ENCODE measurements around the gene CHAC1. TPM values are rescaled to one million over a fixed set of nuclear protein-coding genes. Genes with fewer than 3 reads are reported as not detected.

The CHAC1 gene
- total and polyA plus RNA-seq, 2 of the 13 experiments (the other 11 are each of a cell fraction or from before 2014, with no cell fraction given), result 0.44 TPM; not detected in 1

- peaks cover 11 to 52% of the 10 kb centered on the region in 2 experiments; a peak in 4 of 5 replicates for H3K27me3 ChIP-seq (ENCODE audit: control insufficient read depth in 1 of 2, insufficient read depth in 2 of 2, low read length in 2 of 2)
- H3K9ac ChIP-seq (ENCODE audit: insufficient read depth, low read depth, low read length), result no peak overlapping the region
- no peak for TF ChIP-seq CBX1 (IDR thresholded peaks at IDR 0.05; ENCODE audit: low read depth)
- TF ChIP-seq ZFP1 (CRISPR knock-in tag; IDR thresholded peaks at IDR 0.05), result no peak
- no peak for TF ChIP-seq TSC22D2 (CRISPR knock-in tag; IDR thresholded peaks at IDR 0.05; ENCODE audit: borderline replicate concordance)
- no peak for TF ChIP-seq ZNF619 (CRISPR knock-in tag; IDR thresholded peaks at IDR 0.05)
- TF ChIP-seq, protein P1, sequence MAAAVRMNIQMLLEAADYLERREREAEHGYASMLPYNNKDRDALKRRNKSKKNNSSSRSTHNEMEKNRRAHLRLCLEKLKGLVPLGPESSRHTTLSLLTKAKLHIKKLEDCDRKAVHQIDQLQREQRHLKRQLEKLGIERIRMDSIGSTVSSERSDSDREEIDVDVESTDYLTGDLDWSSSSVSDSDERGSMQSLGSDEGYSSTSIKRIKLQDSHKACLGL (CRISPR knock-in tag; IDR thresholded peaks at IDR 0.05), result no peak
- ChIA-PET CTCF (ENCODE audit: low intra/inter-chr PET ratio, low total read pairs) (no interaction called here), POLR2A (no interaction called here)
- ATAC-seq (no peak), FAIRE-seq (no peak), DNase-seq (ENCODE audit: low spot score) (no peak)
- H2AFZ ChIP-seq (ENCODE audit: low read length), result no peak overlapping the region
- no peak overlapping the region for H3K4me2 ChIP-seq (ENCODE audit: low read depth, low read length)
- no peak overlapping the region for H3K4me3 ChIP-seq (replicated peaks in 1 of 3; ENCODE audit: insufficient read depth in 1 of 3, low read depth in 2 of 3, low read length in 3 of 3)
- no peaks in the 10 kb centered on the region for H3K9me3 ChIP-seq (ENCODE audit: low read length)
- no TSS peak for BruUV-seq (replicated peaks)
- in situ Hi-C loops (cut with HindIII; ENCODE audit: extremely low pct_ligation_motif_present, low pct_unique_long_range_greater_than_20kb) (no loop called here), intact Hi-C loops (cut with micrococcal nuclease; ENCODE audit: unreplicated experiment) (no loop called here)
- no peaks in the 10 kb centered on the region for H3K36me3 ChIP-seq (replicated peaks in 1 of 2; ENCODE audit: control insufficient read depth in 1 of 2, insufficient read depth in 2 of 2, low read length in 2 of 2)
- 17% methylated on average over 4 of the region's 9 CpGs for WGBS (ENCODE audit: low lambda C conversion rate)
- H3K4me1 ChIP-seq (ENCODE audit: insufficient read depth, low read length), result 0 out of 2 replicates have a peak, but pooled peaks cover 6% of the 10 kb centered on the region
- H4K20me1 ChIP-seq (ENCODE audit: insufficient read depth, low read length), result no peaks in the 10 kb centered on the region
- no peaks in the 10 kb centered on the region for H3K79me2 ChIP-seq (ENCODE audit: insufficient read depth, low read length)
- H3K27ac ChIP-seq (ENCODE audit: extremely low read length, insufficient read depth, low read length), result no peak overlapping the region
Measured at GRCh38 chr15:40957581-40958051, 4.3 kb downstream of the CHAC1 start.

GRCh38 chr15:40958146-40958545 lies 4.9 kb downstream of the CHAC1 start:
- ATAC-seq, result no peak
- Histone ChIP-seq H3K36me3 (replicated peaks in 1 of 2; ENCODE audit: control insufficient read depth in 1 of 2, insufficient read depth in 2 of 2, low read length in 2 of 2) (no peaks in the 10 kb centered on the region), H3K27me3 (ENCODE audit: control insufficient read depth in 1 of 2, insufficient read depth in 2 of 2, low read length in 2 of 2) (peaks cover 11 to 53% of the 10 kb centered on the region in 2 experiments), H3K4me3 (replicated peaks in 1 of 3; ENCODE audit: insufficient read depth in 1 of 3, low read depth in 2 of 3, low read length in 3 of 3) (no peak overlapping the region), H3K4me1 (ENCODE audit: insufficient read depth, low read length) (0 out of 2 replicates have a peak, but pooled peaks cover under 1% of the 10 kb centered on the region), H2AFZ (ENCODE audit: low read length) (no peak overlapping the region), H3K4me2 (ENCODE audit: low read depth, low read length) (no peak overlapping the region), H3K9me3 (ENCODE audit: low read length) (no peaks in the 10 kb centered on the region), H3K27ac (ENCODE audit: extremely low read length, insufficient read depth, low read length) (no peak overlapping the region), H3K79me2 (ENCODE audit: insufficient read depth, low read length) (no peaks in the 10 kb centered on the region), H3K9ac (ENCODE audit: insufficient read depth, low read depth, low read length) (no peak overlapping the region), H4K20me1 (ENCODE audit: insufficient read depth, low read length) (no peaks in the 10 kb centered on the region)
- WGBS (ENCODE audit: low lambda C conversion rate), result 67% methylated on average over 6 of the region's 6 CpGs
- POLR2A ChIA-PET, result no interaction called here
- no TSS peak for BruUV-seq (replicated peaks)
- CTCF ChIA-PET (ENCODE audit: low intra/inter-chr PET ratio, low total read pairs), result no interaction called here
- no peak for FAIRE-seq
- intact Hi-C loops (cut with micrococcal nuclease; ENCODE audit: unreplicated experiment) (no loop called here), in situ Hi-C loops (cut with HindIII; ENCODE audit: extremely low pct_ligation_motif_present, low pct_unique_long_range_greater_than_20kb) (no loop called here)
- no peak for DNase-seq (ENCODE audit: low spot score)
- TF ChIP-seq ZBTB1 (CRISPR knock-in tag; IDR thresholded peaks at IDR 0.05; ENCODE audit: borderline replicate concordance), result no peak
- TF ChIP-seq ZBTB25 (CRISPR knock-in tag; IDR thresholded peaks at IDR 0.05), result no peak
- TF ChIP-seq CEBPB (IDR thresholded peaks at IDR 0.05; ENCODE audit: borderline replicate concordance, low read depth, low read length), result no peak
- no peak for TF ChIP-seq ZBTB49 (CRISPR knock-in tag; IDR thresholded peaks at IDR 0.05; ENCODE audit: borderline replicate concordance)
- TF ChIP-seq ZNF724P (CRISPR knock-in tag; IDR thresholded peaks at IDR 0.05; ENCODE audit: borderline replicate concordance), result no peak
- TF ChIP-seq AFF4 (CRISPR knock-in tag; IDR thresholded peaks at IDR 0.05), result no peak
